ENCODE measurements around the gene ZDHHC1. TPM values are rescaled to one million over a fixed set of nuclear protein-coding genes. Genes with fewer than 3 reads are reported as not detected.

The ZDHHC1 gene, protein sequence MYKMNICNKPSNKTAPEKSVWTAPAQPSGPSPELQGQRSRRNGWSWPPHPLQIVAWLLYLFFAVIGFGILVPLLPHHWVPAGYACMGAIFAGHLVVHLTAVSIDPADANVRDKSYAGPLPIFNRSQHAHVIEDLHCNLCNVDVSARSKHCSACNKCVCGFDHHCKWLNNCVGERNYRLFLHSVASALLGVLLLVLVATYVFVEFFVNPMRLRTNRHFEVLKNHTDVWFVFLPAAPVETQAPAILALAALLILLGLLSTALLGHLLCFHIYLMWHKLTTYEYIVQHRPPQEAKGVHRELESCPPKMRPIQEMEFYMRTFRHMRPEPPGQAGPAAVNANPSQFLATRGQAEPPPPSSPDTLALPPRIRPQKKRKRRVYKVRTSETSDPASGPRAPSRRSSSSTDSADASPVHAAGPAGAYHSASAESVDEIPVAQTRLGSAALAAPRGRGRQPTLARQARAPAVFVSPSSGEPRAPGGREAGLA
- total RNA-seq = 7.4 and 8.9 TPM in 2 replicates

DNA sequence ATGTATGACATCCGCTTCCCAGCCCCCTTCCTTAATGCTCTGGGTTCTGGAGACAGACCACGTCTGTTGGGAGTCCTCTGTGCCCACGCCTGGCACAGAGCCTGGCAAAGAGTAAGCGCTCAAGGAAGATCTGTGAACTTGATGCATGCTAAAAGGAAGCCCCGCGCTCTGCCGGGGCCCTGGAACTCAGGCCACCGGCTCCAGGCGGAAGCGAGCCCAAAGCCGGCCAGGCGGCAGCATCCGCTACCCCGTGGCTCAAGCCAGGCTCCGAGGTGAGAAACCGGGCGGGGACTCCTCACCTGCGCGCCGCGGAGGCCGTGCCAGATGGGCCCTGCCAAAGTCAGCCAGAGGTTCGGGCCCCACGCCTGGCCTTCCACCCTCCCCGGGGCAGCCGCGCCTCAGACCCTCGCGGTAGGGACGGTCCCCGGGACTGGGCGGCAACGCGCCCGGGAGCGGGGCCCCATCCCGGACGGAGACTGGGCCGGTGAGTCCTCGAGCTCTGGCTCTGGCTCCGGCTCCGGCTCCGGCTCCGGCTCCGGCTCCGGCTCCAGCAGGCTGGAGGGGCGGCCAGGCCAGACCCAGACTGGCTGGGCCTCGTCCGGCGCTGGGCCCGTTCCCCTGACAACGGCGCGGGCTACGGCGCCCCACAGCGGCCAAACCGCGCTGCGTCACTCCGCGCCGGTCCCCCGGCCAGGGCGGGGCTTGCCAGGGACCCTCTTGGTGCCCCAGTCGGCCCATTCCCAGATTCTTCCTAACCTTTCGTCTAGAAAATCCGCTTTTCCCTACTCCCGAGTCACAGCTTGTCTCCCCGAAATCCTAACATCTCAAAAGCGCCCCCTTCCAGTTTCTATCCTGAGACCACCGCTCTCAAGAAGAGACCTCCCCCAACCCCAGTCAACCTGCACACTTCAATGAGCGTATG is at the start of gene ZDHHC1:
TSS of gene ZDHHC1 (minus strand) at position 606 of the 922 bp plus-strand sequence. CDS start 8,702 bp downstream, outside the sequence.

DNA sequence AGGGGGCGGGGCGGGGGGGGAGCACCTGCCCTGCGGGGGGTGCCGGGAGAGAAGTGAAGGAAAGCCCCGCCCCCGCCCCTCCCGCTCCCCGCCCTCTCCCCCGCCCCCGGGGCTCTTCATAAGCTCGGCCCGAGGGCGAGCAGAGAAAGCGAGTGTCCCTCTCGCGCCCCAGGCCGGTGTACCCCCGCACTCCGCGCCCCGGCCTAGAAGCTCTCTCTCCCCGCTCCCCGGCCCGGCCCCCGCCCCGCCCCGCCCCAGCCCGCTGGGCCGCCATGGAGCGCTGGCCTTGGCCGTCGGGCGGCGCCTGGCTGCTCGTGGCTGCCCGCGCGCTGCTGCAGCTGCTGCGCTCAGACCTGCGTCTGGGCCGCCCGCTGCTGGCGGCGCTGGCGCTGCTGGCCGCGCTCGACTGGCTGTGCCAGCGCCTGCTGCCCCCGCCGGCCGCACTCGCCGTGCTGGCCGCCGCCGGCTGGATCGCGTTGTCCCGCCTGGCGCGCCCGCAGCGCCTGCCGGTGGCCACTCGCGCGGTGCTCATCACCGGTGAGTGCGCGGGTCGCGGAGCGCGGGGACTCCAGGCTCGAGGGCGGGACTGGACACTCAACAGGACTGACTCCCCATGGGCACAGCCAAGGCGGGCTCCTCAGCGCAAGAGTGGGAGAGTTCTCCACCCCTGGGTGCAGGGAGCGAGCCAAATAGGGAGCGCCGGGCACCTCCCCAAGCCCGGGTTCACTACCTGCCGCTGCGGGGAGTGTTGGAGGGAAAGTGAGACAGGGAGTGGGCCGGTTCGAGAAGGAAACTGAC is 14.9 kb upstream of the ZDHHC1 start, which contains the start of gene HSD11B2:
TSS of gene HSD11B2 (plus strand) at position 145 of the 798 bp plus-strand sequence. CDS start at position 273, 128 bp downstream.

DNA sequence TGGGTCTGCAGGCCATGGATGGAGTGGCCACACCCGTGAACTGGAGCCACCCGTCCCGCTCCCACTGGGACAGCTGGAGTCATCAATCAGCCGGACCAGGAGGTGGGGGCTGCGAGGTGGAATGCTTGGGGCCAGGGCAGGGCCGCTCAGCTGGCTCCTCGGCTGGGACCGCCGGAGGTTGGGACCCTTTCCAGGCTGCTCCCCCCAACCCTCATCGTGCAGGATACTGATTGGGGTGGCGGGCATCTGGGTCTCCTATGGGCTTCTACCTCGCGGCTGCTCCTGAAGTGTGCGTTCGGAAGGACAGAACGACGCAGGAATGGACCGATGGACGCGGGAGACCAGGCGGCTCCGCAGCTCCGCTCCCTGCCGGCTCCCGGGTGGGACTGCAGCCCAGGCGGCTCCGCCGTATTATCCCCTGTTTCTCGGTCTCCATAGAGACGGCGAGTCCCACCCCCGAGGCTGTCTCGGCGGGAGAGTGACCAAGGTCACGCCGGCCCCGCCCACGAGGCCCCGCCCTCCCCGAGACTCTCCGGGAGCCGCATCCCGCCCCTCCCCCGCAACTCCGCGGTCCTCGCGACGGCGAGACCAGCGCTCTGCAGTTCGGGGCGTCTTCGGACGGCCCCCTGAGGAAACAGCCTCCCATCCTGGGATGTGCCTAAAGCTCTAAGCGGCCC is 23.0 kb downstream of the ZDHHC1 start, which contains the start of gene TPPP3:
TSS of gene TPPP3 (minus strand) at position 388 of the 677 bp plus-strand sequence. CDS start 2,387 bp downstream, outside the sequence.

Other genes starting within 250 kb of the ZDHHC1 start
- 16.7 and 22.9 TPM in 2 replicates for gene NOL3, start 245.9 kb downstream of the ZDHHC1 start, total RNA-seq
- 4.3 and 15.6 TPM in 2 replicates for gene MATCAP1, start 232.5 kb downstream of the ZDHHC1 start, total RNA-seq
- not detected in 2 replicates for gene EXOC3L1, start 226.3 kb downstream of the ZDHHC1 start, total RNA-seq
- gene E2F4, start 224.3 kb downstream of the ZDHHC1 start, total RNA-seq = 89.7 and 95.9 TPM in 2 replicates
- gene ELMO3, start 217.3 kb downstream of the ZDHHC1 start, total RNA-seq = 0.58 and 1.6 TPM in 2 replicates
- gene TMEM208, start 189.3 kb downstream of the ZDHHC1 start, total RNA-seq = 51.3 and 82.9 TPM in 2 replicates
- 24.6 and 36.6 TPM in 2 replicates for gene FHOD1, start 169.0 kb downstream of the ZDHHC1 start, total RNA-seq
- 1.4 and 3.2 TPM in 2 replicates for gene SLC9A5, start 167.5 kb downstream of the ZDHHC1 start, total RNA-seq
- 17.3 and 27.3 TPM in 2 replicates for gene PLEKHG4, start 136.9 kb downstream of the ZDHHC1 start, total RNA-seq
- gene KCTD19, start 89.7 kb downstream of the ZDHHC1 start, total RNA-seq = under 0.01 TPM in 1 of 2 replicates, not detected in the other
- gene LRRC36, start 89.7 kb downstream of the ZDHHC1 start, total RNA-seq = 0.71 TPM in 1 of 2 replicates, not detected in the other
- 0.29 and 3.2 TPM in 2 replicates for gene TPPP3, start 23.0 kb downstream of the ZDHHC1 start, total RNA-seq
- gene HSD11B2, start 14.6 kb upstream of the ZDHHC1 start, total RNA-seq = not detected in 2 replicates
- gene ATP6V0D1, start 64.7 kb upstream of the ZDHHC1 start, total RNA-seq = 152 and 268 TPM in 2 replicates
- gene AGRP, start 67.1 kb upstream of the ZDHHC1 start, total RNA-seq = not detected in 2 replicates
- gene RIPOR1, start 112.4 kb upstream of the ZDHHC1 start, total RNA-seq = 26.8 and 37.5 TPM in 2 replicates
- 13.5 and 19.1 TPM in 2 replicates for gene CTCF, start 146.0 kb upstream of the ZDHHC1 start, total RNA-seq
- gene CARMIL2, start 228.7 kb upstream of the ZDHHC1 start, total RNA-seq = 1.4 and 1.6 TPM in 2 replicates
- 32.0 and 38.8 TPM in 2 replicates for gene ACD, start 243.8 kb upstream of the ZDHHC1 start, total RNA-seq
- 0.18 and 0.86 TPM in 2 replicates for gene PARD6A, start 244.5 kb upstream of the ZDHHC1 start, total RNA-seq